Measurements from ENCODE around the gene ERLIN1.

DNA sequence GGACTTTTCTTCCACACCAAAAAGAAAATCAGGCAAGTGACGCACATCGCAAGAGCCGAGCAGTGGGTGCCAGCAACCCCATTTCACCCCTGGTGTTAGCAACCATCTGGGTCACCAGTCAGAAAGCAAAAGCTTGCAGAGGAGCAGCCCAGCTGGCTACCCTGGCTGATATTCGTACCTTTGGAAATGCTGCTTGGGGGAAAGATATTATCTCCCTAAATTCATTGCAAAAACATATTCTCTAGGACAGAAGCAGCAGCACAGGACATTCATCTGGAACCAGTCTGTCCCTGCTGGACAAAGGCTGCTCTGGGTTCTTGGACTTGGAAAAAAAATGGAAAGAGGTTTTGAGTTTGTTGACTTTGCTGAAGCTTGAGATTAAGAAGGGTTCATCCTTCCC, 45.8 kb downstream of the ERLIN1 start:
- TF ChIP-seq, protein P1, sequence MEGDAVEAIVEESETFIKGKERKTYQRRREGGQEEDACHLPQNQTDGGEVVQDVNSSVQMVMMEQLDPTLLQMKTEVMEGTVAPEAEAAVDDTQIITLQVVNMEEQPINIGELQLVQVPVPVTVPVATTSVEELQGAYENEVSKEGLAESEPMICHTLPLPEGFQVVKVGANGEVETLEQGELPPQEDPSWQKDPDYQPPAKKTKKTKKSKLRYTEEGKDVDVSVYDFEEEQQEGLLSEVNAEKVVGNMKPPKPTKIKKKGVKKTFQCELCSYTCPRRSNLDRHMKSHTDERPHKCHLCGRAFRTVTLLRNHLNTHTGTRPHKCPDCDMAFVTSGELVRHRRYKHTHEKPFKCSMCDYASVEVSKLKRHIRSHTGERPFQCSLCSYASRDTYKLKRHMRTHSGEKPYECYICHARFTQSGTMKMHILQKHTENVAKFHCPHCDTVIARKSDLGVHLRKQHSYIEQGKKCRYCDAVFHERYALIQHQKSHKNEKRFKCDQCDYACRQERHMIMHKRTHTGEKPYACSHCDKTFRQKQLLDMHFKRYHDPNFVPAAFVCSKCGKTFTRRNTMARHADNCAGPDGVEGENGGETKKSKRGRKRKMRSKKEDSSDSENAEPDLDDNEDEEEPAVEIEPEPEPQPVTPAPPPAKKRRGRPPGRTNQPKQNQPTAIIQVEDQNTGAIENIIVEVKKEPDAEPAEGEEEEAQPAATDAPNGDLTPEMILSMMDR (IDR thresholded peaks at IDR 0.05) = no peak
- no peak for TF ChIP-seq EZH2phosphoT487 (IDR thresholded peaks at IDR 0.05)

Data from neural progenitor cell (in vitro differentiated cells).